HepG2 (cell line): ENCODE measurements around the gene SDK2. TPM values are rescaled to one million over a fixed set of nuclear protein-coding genes. Genes with fewer than 3 reads are reported as not detected.
A peak's percentile ranks its signal among the peaks of the same experiment; 100 is the strongest.

Experiments
- GABPB1 ChIP-seq: IDR thresholded peaks from 2 replicates; pipeline ENCODE4 v1.6.1; 2016; ENCODE audit warnings: mild to moderate bottlenecking, missing genetic modification reagents, moderate library complexity, missing compliant biosample characterization
- HDAC6 ChIP-seq: fragments of 200-600 bp; sonication (generic); IDR thresholded peaks from 2 replicates; pipeline ENCODE4 v1.7.0; 2017; ENCODE audit warnings: mild to moderate bottlenecking, antibody characterized with exemption, low read length, low read depth
- KMT2B ChIP-seq: IDR thresholded peaks from 2 replicates; pipeline ENCODE4 v1.6.1; 2016; ENCODE audit warnings: missing genetic modification reagents, missing compliant biosample characterization
- RARA ChIP-seq: IDR thresholded peaks from 2 replicates; pipeline ENCODE4 v1.6.1; 2016; ENCODE audit warnings: missing genetic modification reagents, missing compliant biosample characterization
- RCOR2 ChIP-seq: IDR thresholded peaks from 2 replicates; pipeline ENCODE4 v1.6.1; 2016; ENCODE audit warnings: missing biosample characterization, missing genetic modification reagents
- ZFP90 ChIP-seq: sonication (generic); formaldehyde crosslinking; IDR thresholded peaks from 2 replicates; pipeline ENCODE4 v1.8.0; 2022; ENCODE audit warnings: missing genetic modification reagents, mild to moderate bottlenecking, inconsistent platforms, borderline replicate concordance
- ZNF263 ChIP-seq: sonication (generic); formaldehyde crosslinking; IDR thresholded peaks from 2 replicates; pipeline ENCODE4 v1.4.0; 2020; ENCODE audit warnings: missing genetic modification reagents
- ZNF644 ChIP-seq: IDR thresholded peaks from 2 replicates; pipeline ENCODE4 v1.6.1; 2016; ENCODE audit warnings: low read depth
- ZNF850 ChIP-seq: sonication (generic); formaldehyde crosslinking; conservative IDR thresholded peaks from 2 replicates; pipeline ENCODE4 v1.9.0; 2021; ENCODE audit warnings: mild to moderate bottlenecking, missing genetic modification reagents
- ZSCAN29 ChIP-seq: sonication (generic); formaldehyde crosslinking; conservative IDR thresholded peaks from 2 replicates; pipeline ENCODE4 v1.4.0; 2020; ENCODE audit warnings: mild to moderate bottlenecking, missing genetic modification reagents
- polyA plus RNA-seq, 8 experiments: library from polyadenylated mRNA; depleted of rRNA in 3 of 8; stranded (reverse) in 7 of 8; unstranded in 1 of 8; fragments of >200 nt; fragmentation: Illumina TruSeq in 4 of 8; extraction: Trizol in 4 of 8; gene quantifications; 2 replicates each; pipeline versions ENCODE4 v1.2.1 to v1.2.3, GENCODE V29; 2011 to 2016; ENCODE audit warnings: low read depth in 4 of 8, missing spikeins in 1 of 8, mixed read lengths in 1 of 8; ENCODE audit not compliant: insufficient read depth in 1 of 8
- total RNA-seq, 5 experiments: library from RNA; depleted of rRNA; stranded (reverse); fragments of >200 nt; fragmentation: Illumina TruSeq; extraction: Trizol; gene quantifications; 2 replicates each; pipeline ENCODE4 v1.2.3, GENCODE V29; 2016; ENCODE audit warnings: low read depth in 1 of 5
- TF ChIP-seq, protein P1 (sequence below): sonication (generic); formaldehyde crosslinking; IDR thresholded peaks from one replicate; pipeline ENCODE4 v1.5.1; 2020; ENCODE audit warnings: mild to moderate bottlenecking, missing genetic modification reagents; ENCODE audit errors: not compliant biosample characterization
- TF ChIP-seq, protein P2 (sequence below): sonication (generic); formaldehyde crosslinking; IDR thresholded peaks from 2 replicates; pipeline ENCODE4 v1.4.0; 2020; ENCODE audit warnings: missing genetic modification reagents, borderline replicate concordance
- TF ChIP-seq, protein P3 (sequence below): sonication (generic); formaldehyde crosslinking; conservative IDR thresholded peaks from 2 replicates; pipeline ENCODE4 v1.8.0; 2022; ENCODE audit warnings: mild to moderate bottlenecking, moderate library complexity, missing genetic modification reagents

SDK2 gene
- total and polyA plus RNA-seq, 2 of the 13 experiments (the other 11 are each of a cell fraction or from before 2014, with no cell fraction given) = not detected

DNA sequence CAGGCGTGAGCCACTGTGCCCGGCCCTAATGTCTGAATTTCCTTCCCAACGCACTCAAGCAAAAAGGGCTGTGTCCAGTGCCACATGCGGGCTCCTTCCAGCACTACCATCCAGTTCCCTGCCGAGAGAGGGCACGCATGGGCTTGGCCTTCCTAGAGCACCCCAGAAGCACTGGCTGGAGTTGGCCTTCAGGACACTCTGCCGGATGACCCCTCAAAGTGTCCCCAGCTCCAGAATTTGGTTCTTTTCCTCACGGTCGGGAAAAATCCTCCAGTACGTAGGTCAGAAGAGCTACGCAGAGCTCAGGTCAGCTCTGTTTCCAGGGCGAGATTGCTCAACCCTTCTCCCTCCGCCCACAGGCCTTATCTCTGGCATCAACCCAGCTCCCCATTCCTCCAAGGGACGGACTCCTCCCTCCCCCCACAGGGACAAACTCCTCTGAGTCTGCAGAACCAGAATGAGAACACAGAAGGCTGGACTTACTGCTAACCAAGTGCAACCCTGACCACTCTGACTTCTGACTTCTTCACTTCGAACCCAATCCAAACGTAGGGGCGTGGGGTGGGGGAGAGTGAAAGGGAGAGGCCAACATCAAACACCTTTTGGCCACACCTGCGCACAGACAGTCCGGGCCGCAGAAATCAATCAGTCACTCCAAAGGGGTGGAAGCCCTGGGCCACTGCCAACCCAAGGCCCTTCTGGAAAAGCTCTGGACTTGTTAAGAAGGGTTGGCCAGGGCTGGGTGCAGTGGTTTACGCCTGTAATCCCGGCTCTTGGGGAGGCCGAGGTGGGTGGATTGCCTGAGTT, 336.0 kb downstream of the SDK2 start (continued):
- TF ChIP-seq, protein P1, sequence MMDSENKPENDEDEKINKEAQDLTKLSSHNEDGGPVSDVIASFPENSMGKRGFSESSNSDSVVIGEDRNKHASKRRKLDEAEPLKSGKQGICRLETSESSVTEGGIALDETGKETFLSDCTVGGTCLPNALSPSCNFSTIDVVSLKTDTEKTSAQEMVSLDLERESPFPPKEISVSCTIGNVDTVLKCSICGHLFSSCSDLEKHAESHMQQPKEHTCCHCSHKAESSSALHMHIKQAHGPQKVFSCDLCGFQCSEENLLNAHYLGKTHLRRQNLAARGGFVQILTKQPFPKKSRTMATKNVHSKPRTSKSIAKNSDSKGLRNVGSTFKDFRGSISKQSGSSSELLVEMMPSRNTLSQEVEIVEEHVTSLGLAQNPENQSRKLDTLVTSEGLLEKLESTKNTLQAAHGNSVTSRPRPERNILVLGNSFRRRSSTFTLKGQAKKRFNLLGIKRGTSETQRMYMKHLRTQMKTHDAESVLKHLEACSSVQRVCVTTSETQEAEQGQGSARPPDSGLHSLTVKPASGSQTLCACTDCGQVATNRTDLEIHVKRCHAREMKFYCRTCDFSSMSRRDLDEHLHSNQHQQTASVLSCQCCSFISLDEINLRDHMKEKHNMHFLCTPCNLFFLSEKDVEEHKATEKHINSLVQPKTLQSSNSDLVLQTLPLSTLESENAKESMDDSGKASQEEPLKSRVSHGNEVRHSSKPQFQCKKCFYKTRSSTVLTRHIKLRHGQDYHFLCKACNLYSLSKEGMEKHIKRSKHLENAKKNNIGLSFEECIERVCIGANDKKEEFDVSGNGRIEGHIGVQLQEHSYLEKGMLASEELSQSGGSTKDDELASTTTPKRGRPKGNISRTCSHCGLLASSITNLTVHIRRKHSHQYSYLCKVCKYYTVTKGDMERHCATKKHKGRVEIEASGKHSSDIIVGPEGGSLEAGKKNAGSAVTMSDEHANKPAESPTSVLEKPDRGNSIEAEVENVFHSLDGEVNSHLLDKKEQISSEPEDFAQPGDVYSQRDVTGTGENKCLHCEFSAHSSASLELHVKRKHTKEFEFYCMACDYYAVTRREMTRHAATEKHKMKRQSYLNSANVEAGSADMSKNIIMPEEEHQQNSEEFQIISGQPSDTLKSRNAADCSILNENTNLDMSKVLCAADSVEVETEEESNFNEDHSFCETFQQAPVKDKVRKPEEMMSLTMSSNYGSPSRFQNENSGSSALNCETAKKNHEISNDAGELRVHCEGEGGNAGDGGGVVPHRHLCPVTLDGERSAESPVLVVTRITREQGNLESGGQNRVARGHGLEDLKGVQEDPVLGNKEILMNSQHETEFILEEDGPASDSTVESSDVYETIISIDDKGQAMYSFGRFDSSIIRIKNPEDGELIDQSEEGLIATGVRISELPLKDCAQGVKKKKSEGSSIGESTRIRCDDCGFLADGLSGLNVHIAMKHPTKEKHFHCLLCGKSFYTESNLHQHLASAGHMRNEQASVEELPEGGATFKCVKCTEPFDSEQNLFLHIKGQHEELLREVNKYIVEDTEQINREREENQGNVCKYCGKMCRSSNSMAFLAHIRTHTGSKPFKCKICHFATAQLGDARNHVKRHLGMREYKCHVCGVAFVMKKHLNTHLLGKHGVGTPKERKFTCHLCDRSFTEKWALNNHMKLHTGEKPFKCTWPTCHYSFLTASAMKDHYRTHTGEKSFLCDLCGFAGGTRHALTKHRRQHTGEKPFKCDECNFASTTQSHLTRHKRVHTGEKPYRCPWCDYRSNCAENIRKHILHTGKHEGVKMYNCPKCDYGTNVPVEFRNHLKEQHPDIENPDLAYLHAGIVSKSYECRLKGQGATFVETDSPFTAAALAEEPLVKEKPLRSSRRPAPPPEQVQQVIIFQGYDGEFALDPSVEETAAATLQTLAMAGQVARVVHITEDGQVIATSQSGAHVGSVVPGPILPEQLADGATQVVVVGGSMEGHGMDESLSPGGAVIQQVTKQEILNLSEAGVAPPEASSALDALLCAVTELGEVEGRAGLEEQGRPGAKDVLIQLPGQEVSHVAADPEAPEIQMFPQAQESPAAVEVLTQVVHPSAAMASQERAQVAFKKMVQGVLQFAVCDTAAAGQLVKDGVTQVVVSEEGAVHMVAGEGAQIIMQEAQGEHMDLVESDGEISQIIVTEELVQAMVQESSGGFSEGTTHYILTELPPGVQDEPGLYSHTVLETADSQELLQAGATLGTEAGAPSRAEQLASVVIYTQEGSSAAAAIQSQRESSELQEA (CRISPR knock-in tag) = no peak
- no peak for TF ChIP-seq HDAC6
- TF ChIP-seq RCOR2 (CRISPR knock-in tag) = peak; percentile 49
- peak; percentile 97 for TF ChIP-seq ZNF263 (CRISPR knock-in tag)
- peak; percentile 86; the same call in 1 of the 2 replicates for TF ChIP-seq ZSCAN29 (CRISPR knock-in tag)
- TF ChIP-seq KMT2B = peak; percentile 77
- TF ChIP-seq, protein P2, sequence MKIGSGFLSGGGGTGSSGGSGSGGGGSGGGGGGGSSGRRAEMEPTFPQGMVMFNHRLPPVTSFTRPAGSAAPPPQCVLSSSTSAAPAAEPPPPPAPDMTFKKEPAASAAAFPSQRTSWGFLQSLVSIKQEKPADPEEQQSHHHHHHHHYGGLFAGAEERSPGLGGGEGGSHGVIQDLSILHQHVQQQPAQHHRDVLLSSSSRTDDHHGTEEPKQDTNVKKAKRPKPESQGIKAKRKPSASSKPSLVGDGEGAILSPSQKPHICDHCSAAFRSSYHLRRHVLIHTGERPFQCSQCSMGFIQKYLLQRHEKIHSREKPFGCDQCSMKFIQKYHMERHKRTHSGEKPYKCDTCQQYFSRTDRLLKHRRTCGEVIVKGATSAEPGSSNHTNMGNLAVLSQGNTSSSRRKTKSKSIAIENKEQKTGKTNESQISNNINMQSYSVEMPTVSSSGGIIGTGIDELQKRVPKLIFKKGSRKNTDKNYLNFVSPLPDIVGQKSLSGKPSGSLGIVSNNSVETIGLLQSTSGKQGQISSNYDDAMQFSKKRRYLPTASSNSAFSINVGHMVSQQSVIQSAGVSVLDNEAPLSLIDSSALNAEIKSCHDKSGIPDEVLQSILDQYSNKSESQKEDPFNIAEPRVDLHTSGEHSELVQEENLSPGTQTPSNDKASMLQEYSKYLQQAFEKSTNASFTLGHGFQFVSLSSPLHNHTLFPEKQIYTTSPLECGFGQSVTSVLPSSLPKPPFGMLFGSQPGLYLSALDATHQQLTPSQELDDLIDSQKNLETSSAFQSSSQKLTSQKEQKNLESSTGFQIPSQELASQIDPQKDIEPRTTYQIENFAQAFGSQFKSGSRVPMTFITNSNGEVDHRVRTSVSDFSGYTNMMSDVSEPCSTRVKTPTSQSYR = peak; percentile 94
- TF ChIP-seq, protein P3, sequence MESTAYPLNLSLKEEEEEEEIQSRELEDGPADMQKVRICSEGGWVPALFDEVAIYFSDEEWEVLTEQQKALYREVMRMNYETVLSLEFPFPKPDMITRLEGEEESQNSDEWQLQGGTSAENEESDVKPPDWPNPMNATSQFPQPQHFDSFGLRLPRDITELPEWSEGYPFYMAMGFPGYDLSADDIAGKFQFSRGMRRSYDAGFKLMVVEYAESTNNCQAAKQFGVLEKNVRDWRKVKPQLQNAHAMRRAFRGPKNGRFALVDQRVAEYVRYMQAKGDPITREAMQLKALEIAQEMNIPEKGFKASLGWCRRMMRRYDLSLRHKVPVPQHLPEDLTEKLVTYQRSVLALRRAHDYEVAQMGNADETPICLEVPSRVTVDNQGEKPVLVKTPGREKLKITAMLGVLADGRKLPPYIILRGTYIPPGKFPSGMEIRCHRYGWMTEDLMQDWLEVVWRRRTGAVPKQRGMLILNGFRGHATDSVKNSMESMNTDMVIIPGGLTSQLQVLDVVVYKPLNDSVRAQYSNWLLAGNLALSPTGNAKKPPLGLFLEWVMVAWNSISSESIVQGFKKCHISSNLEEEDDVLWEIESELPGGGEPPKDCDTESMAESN (CRISPR knock-in tag) = peak; percentile 84; the same call in 1 of the 2 replicates
- peak; percentile 47 for TF ChIP-seq GABPB1
- peak; percentile 56 for TF ChIP-seq ZNF644 (CRISPR knock-in tag)
- TF ChIP-seq ZFP90 (CRISPR knock-in tag) = peak; percentile 94; the same call in 1 of the 2 replicates
- TF ChIP-seq RARA (CRISPR knock-in tag) = peak; percentile 73
- no peak for TF ChIP-seq ZNF850
